Progenitor cell of endocrine pancreas (in vitro differentiated cells): ENCODE data around the gene IPO5. TPM values are rescaled to one million over a fixed set of nuclear protein-coding genes. Genes with fewer than 3 reads are reported as not detected.

Experiments used
- DNase-seq: peaks from one replicate; pipeline ENCODE4 v3.0.0; 2021; ENCODE audit warnings: low spot score; ENCODE audit not compliant: unreplicated experiment
- H3K27ac Mint-ChIP-seq: 2 replicates; pipeline ENCODE4 v1.8.0; 2021; ENCODE audit warnings: mild to moderate bottlenecking, moderate library complexity, mixed read lengths
- H3K27me3 Mint-ChIP-seq: 2 replicates; pipeline ENCODE4 v1.8.0; 2021; ENCODE audit warnings: mixed read lengths
- H3K36me3 Mint-ChIP-seq: 2 replicates; pipeline ENCODE4 v1.8.0; 2022; ENCODE audit warnings: mixed read lengths; ENCODE audit not compliant: insufficient read depth
- H3K4me1 Mint-ChIP-seq: 2 replicates; pipeline ENCODE4 v1.8.0; 2021; ENCODE audit warnings: low read depth, mixed read lengths
- H3K4me3 Mint-ChIP-seq: 2 replicates; pipeline ENCODE4 v1.8.0; 2021; ENCODE audit warnings: low read depth, mild to moderate bottlenecking, moderate library complexity, mixed read lengths
- H3K9me3 Mint-ChIP-seq: 2 replicates; pipeline ENCODE4 v1.8.0; 2021; ENCODE audit warnings: low read depth, mixed read lengths
- CTCF ChIP-seq: fragments of 200-600 bp; sonication (generic); IDR thresholded peaks from one replicate; pipeline ENCODE4 v1.5.0; 2021; ENCODE audit warnings: antibody characterized with exemption, mild to moderate bottlenecking; ENCODE audit not compliant: unreplicated experiment
- total RNA-seq: library from RNA; stranded (reverse); gene quantifications from 2 replicates; pipeline ENCODE4 v1.2.1, GENCODE V29; 2021

Gene IPO5
- total RNA-seq, 1 donor from 2014 or later = 208 TPM

GRCh38 chr13:97938706-97939475 is 14.6 kb upstream of the IPO5 start:
- Mint-ChIP-seq H3K36me3 (no peaks in the 10 kb centered on the region), H3K4me1 (peaks cover 10% of the 10 kb centered on the region), H3K27me3 (peaks cover 3% of the 10 kb centered on the region), H3K27ac (no peak overlapping the region), H3K4me3 (no peak overlapping the region), H3K9me3 (no peaks in the 10 kb centered on the region)
- DNase-seq = no peak
- no peak for TF ChIP-seq CTCF

DNA sequence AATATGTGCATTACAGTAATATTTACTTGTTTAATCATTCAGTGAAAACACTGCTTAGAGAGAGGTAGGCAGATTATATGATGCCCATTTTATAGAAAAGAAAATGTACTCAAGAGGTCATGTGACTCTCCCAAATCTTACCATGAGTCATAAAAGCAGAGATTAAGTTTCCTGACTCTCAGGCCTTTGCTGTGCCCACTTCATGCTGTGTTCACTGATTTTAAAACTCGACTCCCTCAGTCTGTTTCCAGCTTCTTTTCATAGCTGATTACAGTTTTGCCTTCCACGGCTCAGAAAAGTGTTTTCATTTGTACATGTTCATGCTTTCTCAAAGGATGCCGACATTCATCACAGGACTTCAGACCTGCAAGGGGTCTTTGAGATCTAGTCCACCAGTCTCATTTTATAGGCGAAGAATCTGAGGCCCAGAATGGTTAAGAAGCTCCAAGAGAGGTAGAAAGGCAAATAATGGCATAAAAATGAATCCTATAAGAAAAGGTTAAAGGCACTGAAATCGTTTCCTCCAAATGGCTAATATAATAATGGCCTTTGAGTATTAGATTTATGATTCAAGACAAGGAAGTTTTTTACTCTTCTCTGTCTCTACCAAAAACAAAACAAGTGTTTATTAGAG is 9.0 kb upstream of the IPO5 start:
- DNase-seq = no peak
- Mint-ChIP-seq H3K27me3 (peaks cover 3% of the 10 kb centered on the region), H3K9me3 (no peaks in the 10 kb centered on the region), H3K4me1 (no peaks in the 10 kb centered on the region), H3K4me3 (no peak overlapping the region), H3K27ac (no peak overlapping the region), H3K36me3 (no peaks in the 10 kb centered on the region)
- no peak for TF ChIP-seq CTCF

GRCh38 chr13:97945342-97945741 is 8.1 kb upstream of the IPO5 start:
- no peaks in the 10 kb centered on the region for H3K4me1 Mint-ChIP-seq
- no peak for TF ChIP-seq CTCF
- no peak overlapping the region for H3K4me3 Mint-ChIP-seq
- peaks cover 3% of the 10 kb centered on the region for H3K9me3 Mint-ChIP-seq
- DNase-seq = no peak
- peaks cover 1% of the 10 kb centered on the region for H3K36me3 Mint-ChIP-seq
- H3K27me3 Mint-ChIP-seq = peaks cover 3% of the 10 kb centered on the region
- no peak overlapping the region for H3K27ac Mint-ChIP-seq

DNA sequence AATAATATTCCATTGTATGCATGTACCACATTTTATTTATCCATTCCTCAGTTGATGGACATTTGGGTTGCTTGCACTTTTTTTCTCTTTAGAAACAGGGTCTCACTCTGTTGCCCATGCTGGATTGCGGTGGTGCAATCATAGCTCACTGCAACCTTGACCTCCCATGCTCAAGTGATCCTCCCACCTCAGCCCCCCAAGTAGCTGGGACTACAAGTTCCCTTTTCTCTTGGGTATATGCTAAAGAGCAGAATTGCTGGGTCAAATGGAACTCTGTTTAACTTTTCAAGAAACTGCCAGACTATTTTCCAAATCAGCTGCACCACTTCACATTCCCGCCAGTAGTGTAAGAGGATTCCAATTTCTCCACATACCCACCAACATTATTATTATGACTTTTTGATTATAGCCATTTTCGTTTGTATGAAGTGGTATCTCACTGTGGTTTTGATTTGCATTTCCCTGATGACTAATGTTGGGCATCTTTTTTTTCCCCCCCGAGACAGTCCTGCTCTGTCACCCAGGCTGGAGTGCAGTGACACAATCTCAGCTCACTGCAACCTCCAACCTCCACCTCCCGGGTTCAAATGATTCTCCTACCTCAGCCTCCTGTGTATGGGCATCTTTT is 7.6 kb upstream of the IPO5 start:
- no peaks in the 10 kb centered on the region for H3K4me1 Mint-ChIP-seq
- H3K36me3 Mint-ChIP-seq = peaks cover 1% of the 10 kb centered on the region
- H3K27me3 Mint-ChIP-seq = peaks cover 3% of the 10 kb centered on the region
- TF ChIP-seq CTCF = no peak
- no peak overlapping the region for H3K4me3 Mint-ChIP-seq
- DNase-seq = no peak
- H3K9me3 Mint-ChIP-seq = peaks cover 3% of the 10 kb centered on the region
- no peak overlapping the region for H3K27ac Mint-ChIP-seq

DNA sequence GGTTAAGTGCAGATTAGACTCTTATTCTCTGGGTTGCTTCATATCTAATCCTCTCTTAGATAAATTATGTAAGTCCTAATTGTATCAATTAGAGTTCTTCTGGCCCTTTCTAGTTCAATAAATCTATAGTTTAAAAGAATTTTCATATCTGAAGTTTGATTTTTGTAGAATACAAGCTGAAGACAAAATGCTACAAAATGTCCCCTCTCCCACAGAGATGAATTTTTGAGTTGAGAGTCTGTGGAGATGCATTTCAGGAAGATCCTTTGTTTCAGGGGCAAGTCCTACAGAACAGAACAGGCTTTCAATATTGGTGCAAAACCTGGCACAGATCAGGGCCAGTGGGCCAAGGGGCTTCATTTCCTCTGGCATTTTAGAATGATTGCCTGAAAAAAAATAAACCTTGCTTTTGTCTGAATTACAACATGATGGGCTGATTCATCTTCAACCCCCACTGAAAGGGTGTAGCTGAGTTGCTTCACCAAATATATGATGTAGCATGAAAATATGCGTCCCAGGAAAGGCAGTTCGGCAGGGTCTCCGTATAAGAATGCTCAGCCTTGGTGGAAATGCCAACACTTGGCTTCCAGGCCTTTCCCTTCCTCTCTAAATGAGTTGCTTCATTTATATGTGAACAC is 6.4 kb upstream of the IPO5 start:
- no peak for TF ChIP-seq CTCF
- Mint-ChIP-seq H3K36me3 (peaks cover 1% of the 10 kb centered on the region), H3K27ac (no peak overlapping the region), H3K4me1 (no peaks in the 10 kb centered on the region), H3K27me3 (peaks cover 3% of the 10 kb centered on the region), H3K4me3 (no peak overlapping the region), H3K9me3 (peaks cover 3% of the 10 kb centered on the region)
- no peak for DNase-seq
